SH-SY5Y (cell line): Measurements from ENCODE around the gene DENND4C.

ENCODE experiments used
- GATA2 ChIP-seq: IDR thresholded peaks from 2 replicates; pipeline ENCODE4 v1.6.1; 2011; ENCODE audit warnings: mild to moderate bottlenecking, low read depth, low read length
- GATA3 ChIP-seq: IDR thresholded peaks from 2 replicates; pipeline ENCODE4 v1.6.1; 2011; ENCODE audit warnings: low read depth, mild to moderate bottlenecking, low read length, moderate library complexity

The DENND4C gene

DNA sequence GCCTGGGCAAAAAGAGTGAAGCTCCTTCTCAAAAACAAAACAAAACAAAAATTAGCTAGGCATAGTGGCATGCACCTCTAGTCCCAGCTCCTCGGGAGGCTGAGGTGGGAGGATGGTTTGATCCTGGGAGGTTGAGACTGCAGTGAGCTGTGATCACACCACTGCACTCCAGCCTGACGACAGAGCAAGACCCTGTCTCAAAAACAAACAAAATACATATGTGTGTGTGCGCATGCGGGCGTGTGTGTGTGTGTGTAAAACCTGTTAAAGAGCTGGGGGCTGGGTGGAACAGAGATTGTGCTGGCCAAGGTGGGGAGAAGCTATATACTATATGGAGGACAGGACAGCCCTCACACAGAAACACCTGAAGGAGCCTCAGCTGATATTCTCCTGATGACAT is 27.4 kb upstream of the DENND4C start:
- TF ChIP-seq GATA2, result no peak
- TF ChIP-seq GATA3, result no peak

DNA sequence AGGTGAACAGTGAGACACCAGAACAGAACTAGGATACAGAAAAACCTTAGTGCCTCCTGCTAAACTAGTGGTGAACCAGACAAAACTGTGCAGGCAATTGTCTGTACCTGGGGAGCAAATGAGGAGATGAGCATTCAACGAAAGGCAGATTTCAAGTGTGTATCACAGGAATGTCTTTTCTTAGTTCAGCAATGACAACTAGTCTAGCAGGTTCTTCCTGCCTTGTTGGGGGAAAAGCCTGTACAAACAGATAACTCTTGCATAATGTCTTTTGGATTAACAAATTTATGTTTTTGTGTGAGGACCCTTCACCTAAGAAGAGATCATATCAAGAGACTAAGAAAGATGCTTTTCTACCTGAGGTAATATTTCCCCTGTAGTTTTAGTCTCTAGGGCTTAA is 21.8 kb upstream of the DENND4C start:
- no peak for TF ChIP-seq GATA3
- no peak for TF ChIP-seq GATA2

DNA sequence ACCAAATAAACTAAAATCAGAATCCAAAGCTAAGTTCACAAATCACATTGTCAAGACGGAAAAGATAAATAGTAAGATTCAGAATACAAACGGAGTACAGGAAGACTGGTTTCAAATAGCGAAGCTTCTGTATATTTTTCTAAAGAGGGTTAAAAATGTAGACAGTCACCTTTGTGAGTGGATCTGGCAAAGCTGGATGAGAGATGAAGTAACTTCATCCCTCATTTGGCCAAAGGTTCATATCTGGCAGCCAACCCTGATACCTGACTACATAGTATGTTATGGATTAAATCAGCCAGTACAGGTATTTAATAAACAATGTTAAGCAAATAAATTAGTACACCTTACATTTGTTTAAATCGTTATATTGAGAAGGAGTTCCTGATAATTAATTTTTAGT is 21.3 kb upstream of the DENND4C start:
- TF ChIP-seq GATA3, result no peak
- TF ChIP-seq GATA2, result no peak

DNA sequence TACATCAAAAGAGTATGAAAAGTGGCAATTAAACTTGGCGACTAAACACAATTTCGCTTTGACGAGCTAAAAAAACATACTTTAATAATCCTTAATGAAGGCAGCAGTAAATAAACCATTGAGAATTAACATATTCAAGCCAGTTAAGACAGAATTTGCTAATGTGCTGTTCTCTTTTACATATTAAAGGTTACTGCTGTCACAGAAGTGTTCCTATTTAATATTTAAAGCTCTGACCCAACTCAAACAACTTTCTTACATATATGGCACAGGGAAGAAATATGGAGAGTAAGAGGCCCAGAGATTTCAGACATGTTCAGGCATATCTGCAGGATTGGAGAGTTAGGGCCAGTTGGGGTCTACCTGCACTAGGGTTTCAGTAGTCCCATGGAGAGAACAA is 16.7 kb upstream of the DENND4C start:
- TF ChIP-seq GATA3 (no peak), GATA2 (no peak)

DNA sequence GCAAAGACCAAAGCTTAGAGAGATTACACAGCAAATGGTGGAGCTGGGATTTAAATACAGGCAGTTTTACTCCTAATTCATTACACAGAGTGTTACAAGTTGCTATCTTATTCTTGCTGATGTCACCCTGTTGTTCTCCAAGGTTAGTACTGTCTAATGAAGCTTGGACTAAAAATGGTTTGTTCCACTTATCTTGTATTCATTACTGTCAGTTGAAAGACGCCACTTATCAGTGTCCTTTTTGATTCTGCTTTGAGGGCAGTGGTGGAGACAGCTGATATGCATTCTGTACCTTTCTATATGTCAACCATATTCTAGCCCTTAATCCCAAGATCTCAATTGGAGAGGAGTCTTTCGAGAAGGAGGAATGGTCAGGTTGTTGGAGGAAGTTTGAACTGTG is 14.0 kb upstream of the DENND4C start:
- TF ChIP-seq GATA2 (no peak), GATA3 (no peak)

DNA sequence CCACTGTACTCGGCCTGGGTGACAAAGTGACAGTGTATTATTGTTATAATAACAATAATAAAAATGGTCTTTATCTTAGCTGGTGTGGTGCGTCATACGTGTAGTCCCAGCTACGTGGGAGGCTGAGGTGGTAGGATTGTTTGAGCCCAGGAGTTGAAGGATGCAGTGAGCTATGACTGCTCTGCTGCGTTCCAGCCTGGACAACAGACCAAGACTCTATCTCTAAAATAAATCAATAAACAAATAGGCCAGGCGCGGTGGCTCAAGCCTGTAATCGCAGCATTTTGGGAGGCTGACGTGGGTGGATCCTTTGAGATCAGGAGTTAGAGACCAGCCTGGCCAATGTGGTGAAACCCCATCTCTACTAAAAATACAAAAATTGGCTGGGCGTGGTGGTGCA is 9.2 kb upstream of the DENND4C start:
- no peak for TF ChIP-seq GATA2
- no peak for TF ChIP-seq GATA3

DNA sequence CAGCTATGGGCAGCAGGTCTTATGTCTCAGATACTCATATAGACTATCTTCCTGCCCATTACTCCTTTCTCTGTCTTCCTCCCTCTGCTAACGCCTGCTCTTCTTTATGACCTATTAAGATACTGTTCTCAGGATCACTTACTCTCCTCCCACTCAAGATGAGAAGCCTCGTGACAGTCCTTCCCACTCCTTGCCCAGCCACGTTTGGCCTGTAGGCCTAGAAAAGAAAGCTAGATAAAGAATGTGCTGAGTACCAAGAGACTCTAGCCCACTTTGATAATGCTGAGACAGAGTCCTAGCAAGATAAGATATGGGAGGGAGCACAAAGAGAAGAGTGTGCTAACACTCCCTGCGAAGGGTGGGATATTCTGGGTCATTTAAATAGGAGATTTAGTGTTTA is 6.8 kb upstream of the DENND4C start:
- TF ChIP-seq GATA3 (no peak), GATA2 (no peak)

DNA sequence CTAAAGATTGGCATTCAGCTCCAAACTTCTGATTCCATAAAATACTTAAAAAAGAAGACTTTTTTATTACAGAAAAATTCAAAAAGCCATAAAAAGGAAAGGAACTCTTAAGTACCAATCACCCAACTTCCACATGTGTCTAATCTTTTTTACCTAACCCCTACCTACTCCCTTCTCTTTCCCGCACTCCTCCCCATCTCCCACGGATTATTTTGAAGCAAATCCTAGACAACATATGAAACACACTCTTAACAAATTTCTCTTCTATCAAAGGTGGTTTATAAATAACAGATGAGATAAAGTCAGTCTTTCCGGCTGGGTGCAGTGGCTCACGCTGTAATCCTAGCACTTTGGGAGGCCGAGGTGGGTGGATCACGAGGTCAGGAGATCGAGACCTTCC is 5.9 kb upstream of the DENND4C start:
- TF ChIP-seq GATA2 (no peak), GATA3 (no peak)

DNA sequence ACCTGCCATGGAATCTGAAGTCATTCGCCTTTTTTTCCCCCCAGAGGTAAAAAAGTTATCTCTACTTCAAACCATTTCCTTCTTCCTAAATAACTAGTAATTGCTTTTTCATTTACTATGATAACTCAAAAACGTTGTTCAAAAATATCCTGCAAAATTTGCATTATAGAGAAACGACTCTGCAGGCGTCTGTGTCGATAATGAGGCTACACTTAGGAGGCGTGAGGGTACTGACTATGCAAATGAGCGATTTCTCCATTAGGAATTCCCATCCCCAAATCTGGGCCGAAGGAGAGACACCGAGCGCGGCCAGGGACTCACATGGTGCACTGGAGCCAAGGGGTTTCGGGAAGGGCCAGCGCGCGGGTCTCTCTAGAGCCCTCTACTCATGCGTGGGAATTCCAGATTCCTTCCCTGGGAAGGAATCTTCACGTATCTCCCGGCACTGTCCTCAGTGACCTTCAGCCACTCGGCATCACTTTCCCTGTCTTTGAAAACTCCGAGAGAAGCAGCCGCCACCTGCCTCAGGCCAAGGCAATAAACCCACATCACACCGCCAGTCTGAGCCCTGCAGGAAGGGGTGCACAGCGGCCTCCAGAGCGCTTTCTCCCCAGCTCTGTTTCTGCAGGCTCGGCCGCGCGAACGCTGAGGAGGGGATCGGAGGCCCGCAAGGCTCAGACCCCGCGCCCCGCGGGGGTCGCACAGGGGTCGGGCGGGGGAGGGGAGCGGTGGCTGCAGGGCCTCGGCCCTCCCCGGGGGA is 718 bp upstream of the DENND4C start:
- no peak for TF ChIP-seq GATA2
- TF ChIP-seq GATA3, result no peak

DNA sequence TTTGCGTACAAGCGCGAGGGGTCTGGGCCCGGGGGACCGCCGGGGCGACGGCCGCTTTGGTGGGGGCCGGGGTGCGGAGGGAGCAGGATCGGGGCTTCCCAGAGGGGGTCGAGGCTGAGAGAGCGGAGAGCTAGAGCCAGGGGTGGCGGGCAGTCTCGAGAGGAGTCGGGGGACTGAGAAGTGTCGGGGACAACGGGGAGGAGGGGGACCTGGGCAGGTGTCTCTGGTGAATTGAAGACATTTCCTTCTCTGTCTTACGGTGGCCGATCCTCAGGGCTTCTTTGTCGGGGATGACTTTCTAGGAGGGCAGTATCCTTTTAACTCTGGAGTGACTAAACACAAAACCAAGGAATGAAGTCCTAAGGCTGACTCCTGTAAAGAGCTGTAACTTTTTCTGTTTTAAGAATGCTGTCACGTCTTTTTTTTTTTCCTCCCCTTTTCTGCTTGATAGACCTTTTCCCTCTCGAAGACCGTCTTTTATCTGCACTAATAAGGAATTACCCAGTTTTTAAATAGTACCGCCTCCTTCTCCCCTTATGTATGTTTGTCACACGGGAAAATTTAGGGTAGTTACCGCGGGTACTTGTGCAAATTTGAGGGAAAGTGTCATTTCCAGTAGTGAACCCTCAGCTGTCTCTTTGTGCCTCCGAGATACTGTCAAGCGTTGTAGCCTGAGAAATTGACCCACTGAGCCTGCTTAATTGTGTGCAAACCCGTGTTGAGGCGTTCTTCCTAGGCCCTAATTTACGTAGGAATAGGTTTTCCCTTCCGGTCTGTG is 822 bp downstream of the DENND4C start:
- no peak for TF ChIP-seq GATA3
- no peak for TF ChIP-seq GATA2

DNA sequence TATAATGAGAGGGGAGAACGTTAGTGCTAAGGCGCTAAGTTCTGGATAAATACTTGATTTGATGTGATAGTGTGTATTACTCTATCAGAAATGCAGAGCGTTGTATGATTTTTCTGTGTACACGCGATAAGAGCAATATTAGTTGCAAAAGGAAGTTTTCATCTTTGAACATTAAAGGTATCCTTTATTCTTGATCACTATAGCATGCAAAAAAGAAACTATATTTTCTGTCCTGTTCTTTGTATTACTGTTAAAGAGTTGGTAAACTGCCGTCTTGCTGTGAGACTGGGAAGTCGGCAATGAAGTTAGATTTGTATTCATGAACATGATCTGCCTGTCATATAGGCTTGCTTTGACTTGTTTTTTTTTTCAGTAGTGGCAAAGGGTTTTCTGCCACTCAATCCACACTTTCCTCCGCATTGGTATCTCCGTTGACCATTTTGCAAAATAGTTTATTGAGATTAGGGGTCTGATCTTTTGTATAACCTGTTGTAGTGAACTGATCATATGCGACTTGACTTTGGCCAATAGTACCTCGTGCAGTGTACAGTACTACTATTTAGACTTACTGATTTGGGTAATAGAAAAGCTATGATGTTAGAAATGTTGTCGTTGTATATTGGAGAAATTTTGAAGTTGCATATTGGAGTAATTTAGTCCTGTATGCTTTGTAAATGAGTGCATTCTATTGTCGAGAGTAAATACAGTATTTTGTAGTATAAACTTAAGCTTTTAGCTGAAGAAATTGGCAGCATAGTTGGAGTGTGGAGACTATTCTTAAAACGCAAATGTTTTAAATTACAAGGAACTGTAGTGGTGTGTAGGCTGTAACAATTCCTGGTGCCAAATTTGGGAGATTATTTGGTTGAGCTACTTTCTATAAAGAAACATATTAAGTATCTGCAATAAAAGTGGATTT is 1.7 kb downstream of the DENND4C start:
- TF ChIP-seq GATA2 (no peak), GATA3 (no peak)

DNA sequence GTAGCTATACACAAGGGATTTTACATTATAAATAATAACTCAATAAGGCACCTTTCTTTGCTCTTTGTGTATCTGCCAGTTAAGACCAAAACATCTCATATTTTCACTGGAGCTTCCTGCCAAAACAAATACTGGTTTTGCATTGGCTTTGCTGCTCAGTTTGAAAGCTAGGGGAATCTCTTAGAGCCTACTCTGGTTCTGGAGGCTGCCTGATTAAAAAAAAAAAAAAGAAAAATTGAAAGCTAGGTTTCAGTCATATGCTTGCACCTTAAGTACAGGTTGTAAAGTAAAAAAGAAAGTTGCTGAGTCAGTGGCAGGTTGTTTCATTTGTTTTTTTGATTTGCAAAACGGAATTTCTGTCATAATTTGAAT is 2.3 kb downstream of the DENND4C start:
- TF ChIP-seq GATA3 (no peak), GATA2 (no peak)

DNA sequence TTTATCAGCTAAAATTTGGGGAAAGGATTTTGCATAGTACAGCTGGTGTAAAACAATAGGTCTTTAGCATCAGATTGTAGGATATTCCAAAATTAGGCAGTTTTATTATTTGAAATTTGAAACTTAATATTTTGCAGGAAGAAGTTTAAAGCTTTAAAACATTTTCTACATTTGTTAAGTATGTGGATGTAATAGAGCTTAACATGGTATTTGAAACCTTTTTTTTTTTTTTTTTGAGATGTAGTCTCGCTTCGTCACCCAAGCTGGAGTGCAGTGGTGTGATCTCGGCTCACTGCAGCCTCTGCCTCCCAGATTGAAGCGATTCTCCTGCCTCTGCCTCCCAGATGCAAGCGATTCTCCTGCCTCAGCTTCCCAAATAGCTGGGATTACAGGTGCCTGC is 2.9 kb downstream of the DENND4C start:
- TF ChIP-seq GATA2, result no peak
- TF ChIP-seq GATA3, result no peak

DNA sequence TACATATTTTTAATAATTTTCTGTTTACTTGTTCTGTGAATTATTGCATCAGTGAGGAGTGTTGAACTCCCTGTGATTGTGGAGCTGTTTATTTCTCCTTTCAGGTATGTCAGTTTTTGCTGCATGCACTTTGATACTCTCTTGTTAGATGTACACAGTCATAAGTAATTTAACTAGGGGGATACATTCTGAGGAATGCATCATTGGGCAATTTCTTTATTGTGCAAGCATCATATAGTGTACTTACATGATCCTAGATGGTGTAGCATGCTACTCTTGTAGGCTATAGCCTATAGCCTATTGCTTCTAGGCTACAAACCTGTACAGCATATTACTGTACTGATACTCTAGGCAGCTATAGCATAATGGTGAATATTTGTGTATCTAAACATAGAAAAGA is 9.5 kb downstream of the DENND4C start:
- TF ChIP-seq GATA2 (no peak), GATA3 (no peak)

DNA sequence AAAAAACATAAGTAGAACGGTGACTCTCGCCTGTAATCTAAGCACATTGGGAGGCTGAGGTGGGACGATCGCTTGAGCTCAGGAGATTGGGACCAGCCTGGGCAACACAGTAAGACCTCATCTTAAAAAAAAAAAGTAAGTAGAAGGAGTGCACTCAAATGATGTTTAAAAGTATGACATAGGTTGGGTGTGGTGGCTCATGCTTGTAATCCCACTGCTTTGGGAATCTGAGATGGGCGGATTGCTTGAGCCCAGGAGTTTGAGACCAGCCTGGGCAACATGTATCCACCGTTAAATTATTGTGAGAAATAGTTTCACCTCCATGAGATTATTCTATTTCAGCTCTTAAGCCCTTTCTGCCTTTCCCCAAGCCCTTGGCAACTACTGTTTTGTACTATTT is 11.2 kb downstream of the DENND4C start:
- TF ChIP-seq GATA3, result no peak
- no peak for TF ChIP-seq GATA2
